NCI-H524 treated with DMSO at 0.1 percent for 48 hours (cell line): ENCODE data around the gene ZMYM1.
"Not testable (repeated sequence)": the region's sequence is repeated elsewhere in the genome, so short reads cannot be mapped to it uniquely, and the experiment has no call there.

Experiments
- DNase-seq: peaks from one replicate; lab custom pipeline; 2025; lab: John Stamatoyannopoulos, UW

The ZMYM1 gene

GRCh38 chr1:35076426-35076825 is 2.8 kb upstream of the ZMYM1 start:
- DNase-seq = not testable (repeated sequence)

GRCh38 chr1:35080171-35080854 is 1.1 kb downstream of the ZMYM1 start:
- no peak for DNase-seq

GRCh38 chr1:35085421-35085820 is 6.2 kb downstream of the ZMYM1 start:
- no peak for DNase-seq

- DNase-seq = no peak
Observed at GRCh38 chr1:35097224-35097623, 18.0 kb downstream of the ZMYM1 start.

GRCh38 chr1:35111106-35111505 is 31.9 kb downstream of the ZMYM1 start:
- no peak for DNase-seq

GRCh38 chr1:35112668-35113067 is 33.5 kb downstream of the ZMYM1 start:
- DNase-seq = no peak

- DNase-seq = no peak
Observed at GRCh38 chr1:35115459-35116383, 36.5 kb downstream of the ZMYM1 start.

- no peak for DNase-seq
Observed at GRCh38 chr1:35120458-35121133, 41.4 kb downstream of the ZMYM1 start.

- DNase-seq = no peak
Observed at GRCh38 chr1:35122311-35122710, 43.1 kb downstream of the ZMYM1 start.

GRCh38 chr1:35126546-35126945 is 47.4 kb downstream of the ZMYM1 start:
- no peak for DNase-seq

GRCh38 chr1:35129080-35129479 is 49.9 kb downstream of the ZMYM1 start:
- no peak for DNase-seq

- DNase-seq = no peak
Observed at GRCh38 chr1:35136780-35137179, 57.6 kb downstream of the ZMYM1 start.

GRCh38 chr1:35137590-35137989 is 58.4 kb downstream of the ZMYM1 start:
- not testable (repeated sequence) for DNase-seq

- DNase-seq = not testable (repeated sequence)
Observed at GRCh38 chr1:35142294-35142693, 63.1 kb downstream of the ZMYM1 start.

GRCh38 chr1:35142728-35143127 is 63.5 kb downstream of the ZMYM1 start:
- DNase-seq = not testable (repeated sequence)

- DNase-seq = no peak
Observed at GRCh38 chr1:35143737-35144508, 64.7 kb downstream of the ZMYM1 start.

GRCh38 chr1:35145892-35146549 is 66.8 kb downstream of the ZMYM1 start:
- DNase-seq = not testable (repeated sequence)

GRCh38 chr1:35151220-35151619 is 72.0 kb downstream of the ZMYM1 start:
- no peak for DNase-seq

GRCh38 chr1:35164893-35165292 is 85.7 kb downstream of the ZMYM1 start:
- DNase-seq = no peak
